LoVo (cell line): Measurements from ENCODE around the gene CYTH2.

ENCODE experiments used
- DNase-seq: peaks from one replicate; pipeline ENCODE4 v3.0.0-alpha.2; 2016; ENCODE audit warnings: low spot score

Gene CYTH2

GRCh38 chr19:48496959-48497727, 28.0 kb downstream of the CYTH2 start:
- DNase-seq = no peak

- DNase-seq = no peak
Measured at GRCh38 chr19:48497728-48498594, 28.8 kb downstream of the CYTH2 start.

GRCh38 chr19:48498595-48499311, 29.6 kb downstream of the CYTH2 start:
- DNase-seq = no peak

GRCh38 chr19:48499316-48500090, 30.3 kb downstream of the CYTH2 start:
- no peak for DNase-seq

GRCh38 chr19:48500830-48501493, 31.8 kb downstream of the CYTH2 start:
- DNase-seq = no peak

GRCh38 chr19:48501494-48502349, 32.6 kb downstream of the CYTH2 start:
- DNase-seq = peak; percentile 69

GRCh38 chr19:48502350-48503018, 33.3 kb downstream of the CYTH2 start:
- no peak for DNase-seq

- DNase-seq = peak; percentile 60
Measured at GRCh38 chr19:48506138-48506733, 37.1 kb downstream of the CYTH2 start.

- DNase-seq = no peak
Measured at GRCh38 chr19:48507911-48508439, 38.8 kb downstream of the CYTH2 start.

GRCh38 chr19:48508729-48509411, 39.7 kb downstream of the CYTH2 start:
- no peak for DNase-seq

- no peak for DNase-seq
Measured at GRCh38 chr19:48509467-48510194, 40.5 kb downstream of the CYTH2 start.

GRCh38 chr19:48510421-48511268, 41.5 kb downstream of the CYTH2 start:
- no peak for DNase-seq

- no peak for DNase-seq
Measured at GRCh38 chr19:48511321-48511731, 42.2 kb downstream of the CYTH2 start.

GRCh38 chr19:48511800-48512503, 42.8 kb downstream of the CYTH2 start, which contains the start of gene LMTK3:
Gene LMTK3 (minus strand): TSS chr19:48511835. CDS start chr19:48511576, 259 bp downstream.
- DNase-seq = no peak

- DNase-seq = no peak
Measured at GRCh38 chr19:48512504-48513288, 43.5 kb downstream of the CYTH2 start.
